ENCODE data around the gene TMEM252. TPM values are rescaled to one million over a fixed set of nuclear protein-coding genes. Genes with fewer than 3 reads are reported as not detected.

The TMEM252 gene
- total RNA-seq, 1 experiment from 2014 or later, result not detected

GRCh38 chr9:68575817-68576216 is 35.1 kb upstream of the TMEM252 start:
- BruUV-seq (replicated peaks), result no TSS peak
- H3K27ac ChIP-seq (ENCODE audit: low read depth, low read length, poor library complexity, severe bottlenecking), result no peak overlapping the region
- no peaks in the 10 kb centered on the region for H3K36me3 ChIP-seq (ENCODE audit: insufficient read depth, low read length, poor library complexity, severe bottlenecking)
- ChIA-PET CTCF (no interaction called here), POLR2A (ENCODE audit: low non-redundant PET) (interaction anchor here (0.6 kb wide), 1 partner anchor 1445 kb away, joined by 3 read pairs; no protein-coding TSS in a partner anchor)
- intact Hi-C loops (cut with micrococcal nuclease; ENCODE audit: unreplicated experiment), result no loop called here
- no peak for DNase-seq (ENCODE audit: low spot score)
- no peaks in the 10 kb centered on the region for H3K4me1 ChIP-seq (ENCODE audit: insufficient read depth, low read length, poor library complexity, severe bottlenecking)
- peaks cover 9% of the 10 kb centered on the region for H3K27me3 ChIP-seq (replicated peaks; ENCODE audit: insufficient read depth, low read depth, low read length, poor library complexity)
- H3K9me3 ChIP-seq (ENCODE audit: low read depth, low read length, poor library complexity, severe bottlenecking), result no peaks in the 10 kb centered on the region
- TF ChIP-seq EZH2 (IDR thresholded peaks at IDR 0.05; ENCODE audit: borderline replicate concordance, low read depth, low read length, poor library complexity, severe bottlenecking) (no peak), CTCF (conservative IDR thresholded peaks at IDR 0.05; ENCODE audit: low read depth, low read length) (no peak)
- no peak overlapping the region for H3K4me3 ChIP-seq (ENCODE audit: low read depth, low read length, poor library complexity, severe bottlenecking)

DNA sequence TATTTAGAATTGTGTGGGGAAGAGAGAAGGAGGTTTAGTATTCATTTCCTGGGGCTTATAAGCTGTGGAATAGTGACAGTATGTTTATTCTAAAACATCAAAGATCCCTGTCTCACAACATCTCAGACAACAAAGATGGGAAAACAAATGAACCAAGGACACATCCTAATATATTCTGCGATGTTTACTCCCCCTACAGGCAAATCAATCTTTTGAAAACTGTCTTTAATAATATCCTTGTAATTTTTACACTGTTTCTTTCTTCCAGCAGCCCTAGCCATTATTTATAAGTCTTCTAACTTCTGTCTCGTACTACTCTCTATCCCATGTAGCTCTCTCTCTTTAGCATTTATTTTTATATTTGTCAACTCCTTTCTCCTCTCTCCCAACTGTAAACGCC is 33.5 kb upstream of the TMEM252 start:
- no peak for DNase-seq (ENCODE audit: low spot score)
- intact Hi-C loops (cut with micrococcal nuclease; ENCODE audit: unreplicated experiment), result no loop called here
- peaks cover 9% of the 10 kb centered on the region for H3K27me3 ChIP-seq (replicated peaks; ENCODE audit: insufficient read depth, low read depth, low read length, poor library complexity)
- no peaks in the 10 kb centered on the region for H3K9me3 ChIP-seq (ENCODE audit: low read depth, low read length, poor library complexity, severe bottlenecking)
- no peaks in the 10 kb centered on the region for H3K4me1 ChIP-seq (ENCODE audit: insufficient read depth, low read length, poor library complexity, severe bottlenecking)
- BruUV-seq (replicated peaks), result no TSS peak
- H3K36me3 ChIP-seq (ENCODE audit: insufficient read depth, low read length, poor library complexity, severe bottlenecking), result no peaks in the 10 kb centered on the region
- no peak overlapping the region for H3K4me3 ChIP-seq (ENCODE audit: low read depth, low read length, poor library complexity, severe bottlenecking)
- POLR2A ChIA-PET (ENCODE audit: low non-redundant PET), result no interaction called here
- CTCF ChIA-PET, result no interaction called here
- no peak for TF ChIP-seq EZH2 (IDR thresholded peaks at IDR 0.05; ENCODE audit: borderline replicate concordance, low read depth, low read length, poor library complexity, severe bottlenecking)
- TF ChIP-seq CTCF (conservative IDR thresholded peaks at IDR 0.05; ENCODE audit: low read depth, low read length), result peak; percentile 36; the same call in 1 of the 2 replicates
- H3K27ac ChIP-seq (ENCODE audit: low read depth, low read length, poor library complexity, severe bottlenecking), result no peak overlapping the region

GRCh38 chr9:68567565-68567964 is 26.9 kb upstream of the TMEM252 start:
- TF ChIP-seq CTCF (conservative IDR thresholded peaks at IDR 0.05; ENCODE audit: low read depth, low read length), result no peak
- no peak for TF ChIP-seq EZH2 (IDR thresholded peaks at IDR 0.05; ENCODE audit: borderline replicate concordance, low read depth, low read length, poor library complexity, severe bottlenecking)
- ChIA-PET POLR2A (ENCODE audit: low non-redundant PET) (no interaction called here), CTCF (interaction anchor here (0.6 kb wide), 2 partner anchors 16 to 184 kb away, joined by 4 to 8 read pairs; no protein-coding TSS in a partner anchor)
- H3K9me3 ChIP-seq (ENCODE audit: low read depth, low read length, poor library complexity, severe bottlenecking), result no peaks in the 10 kb centered on the region
- H3K4me1 ChIP-seq (ENCODE audit: insufficient read depth, low read length, poor library complexity, severe bottlenecking), result no peaks in the 10 kb centered on the region
- H3K36me3 ChIP-seq (ENCODE audit: insufficient read depth, low read length, poor library complexity, severe bottlenecking), result no peaks in the 10 kb centered on the region
- H3K4me3 ChIP-seq (ENCODE audit: low read depth, low read length, poor library complexity, severe bottlenecking), result no peak overlapping the region
- no TSS peak for BruUV-seq (replicated peaks)
- H3K27me3 ChIP-seq (replicated peaks; ENCODE audit: insufficient read depth, low read depth, low read length, poor library complexity), result peaks cover 18% of the 10 kb centered on the region
- no peak overlapping the region for H3K27ac ChIP-seq (ENCODE audit: low read depth, low read length, poor library complexity, severe bottlenecking)
- intact Hi-C loops (cut with micrococcal nuclease; ENCODE audit: unreplicated experiment), result no loop called here
- DNase-seq (ENCODE audit: low spot score), result no peak

Measured in A673 (cell line).